ENCODE results near the gene AXDND1.
"Not testable (repeated sequence)": the region's sequence is repeated elsewhere in the genome, so short reads cannot be mapped to it uniquely, and the experiment has no call there.

Gene AXDND1, protein sequence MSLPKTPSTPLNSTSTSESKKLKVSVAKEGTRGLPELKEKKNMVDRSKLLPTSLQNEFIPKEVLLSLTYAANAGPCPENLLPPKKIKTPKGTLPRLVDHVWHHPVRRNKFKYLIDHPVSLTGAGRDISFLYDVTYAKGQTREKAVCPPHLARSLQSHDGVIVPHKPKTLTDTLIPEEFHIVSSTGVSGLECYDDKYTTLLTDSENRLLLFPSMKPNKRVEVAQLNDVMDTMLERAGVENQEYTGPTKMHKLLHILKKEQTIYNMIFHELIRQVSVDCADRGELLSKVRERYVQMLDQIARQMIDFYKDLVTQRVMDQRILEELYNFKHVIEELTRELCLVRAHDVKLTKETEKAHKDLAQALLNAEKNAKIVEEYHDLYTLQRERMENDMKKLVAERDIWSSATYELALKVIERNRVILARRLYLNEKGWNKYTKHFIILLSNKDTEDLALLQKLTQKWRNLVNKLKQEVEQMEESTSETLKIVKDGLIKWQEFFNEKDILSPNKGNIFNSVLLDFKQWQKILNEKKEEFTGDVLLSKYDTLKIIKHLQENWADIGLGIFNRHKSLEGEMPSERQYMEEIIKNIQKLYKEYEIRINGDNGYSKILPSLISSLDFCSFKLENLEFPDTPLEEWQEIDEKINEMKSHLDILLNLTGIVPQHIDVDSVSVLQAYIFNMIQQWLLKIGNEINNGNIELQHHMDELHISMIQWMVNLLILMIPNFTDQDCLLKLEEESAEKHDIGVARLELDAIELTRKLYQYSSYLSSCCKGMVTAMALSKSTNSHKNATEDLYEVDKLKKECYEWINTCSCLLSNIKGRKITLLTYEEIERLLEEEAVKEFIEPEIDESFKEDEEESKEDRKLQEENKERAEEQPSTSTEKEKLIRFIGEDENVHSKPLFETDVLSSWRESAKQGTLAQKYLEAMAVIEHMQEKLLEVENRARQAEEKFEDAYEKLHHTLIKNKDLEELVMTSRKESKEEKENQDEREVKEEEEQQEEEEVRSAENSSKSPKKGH

DNA sequence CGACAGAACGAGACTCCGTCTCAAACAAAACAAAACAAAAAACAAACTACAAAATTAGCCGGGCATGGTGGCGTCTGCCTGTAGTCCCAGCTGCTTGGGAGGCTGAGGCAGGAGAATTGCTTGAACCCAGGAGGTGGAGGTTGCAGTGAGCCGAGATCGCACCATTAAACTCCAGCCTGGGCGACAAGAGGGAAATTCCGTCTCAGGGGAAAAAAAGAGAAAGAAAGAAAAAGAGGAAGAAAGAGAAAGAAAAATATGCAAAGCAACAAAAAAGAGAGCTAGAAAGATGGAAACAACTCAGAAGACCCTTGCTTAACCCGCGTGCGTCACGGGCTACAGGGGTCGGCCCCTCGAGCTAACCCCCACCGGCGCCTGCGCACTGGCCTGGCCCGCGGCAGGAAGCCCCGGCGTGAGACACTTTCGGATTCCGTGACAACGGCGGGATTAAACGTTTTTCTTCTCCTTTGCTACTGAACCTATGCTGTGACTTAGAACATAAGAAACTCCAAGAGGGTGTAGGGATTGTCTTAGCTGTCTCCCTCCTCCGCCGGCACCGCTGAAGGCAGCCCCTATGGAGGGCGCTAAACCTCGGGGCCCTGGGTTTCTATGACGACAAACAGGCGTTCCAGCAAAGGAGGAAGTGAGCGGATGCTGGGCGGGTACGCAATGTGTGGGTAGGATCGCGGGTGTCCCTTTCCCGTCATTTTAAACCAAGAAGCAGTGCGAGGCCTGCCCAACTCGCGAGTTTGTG lies at the start of gene AXDND1:
TSS of gene AXDND1 (plus strand) at position 630 of the 751 bp plus-strand sequence. CDS start 539 bp downstream, outside the sequence.
- peak; percentile 18 to 92 (median 73) for DNase-seq

DNA sequence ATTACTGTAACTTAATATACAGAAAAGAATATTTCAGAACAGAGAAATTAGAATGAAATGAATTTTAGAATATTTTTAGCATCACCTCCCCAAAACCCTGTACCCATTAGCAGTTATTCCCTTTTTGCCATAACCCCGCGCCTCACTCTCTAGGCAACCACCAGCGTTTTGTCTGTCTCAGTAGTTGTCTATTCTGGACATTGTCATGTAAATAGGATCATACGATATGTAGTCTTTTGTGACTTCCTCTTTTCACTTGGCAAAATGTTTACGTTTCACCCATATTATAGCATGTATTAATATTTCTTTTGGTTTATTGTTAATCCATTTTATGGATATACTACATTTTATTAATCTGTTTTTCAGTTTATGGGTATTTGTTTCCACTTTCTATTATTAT lies 47.3 kb upstream of the AXDND1 start:
- no peak for DNase-seq

DNA sequence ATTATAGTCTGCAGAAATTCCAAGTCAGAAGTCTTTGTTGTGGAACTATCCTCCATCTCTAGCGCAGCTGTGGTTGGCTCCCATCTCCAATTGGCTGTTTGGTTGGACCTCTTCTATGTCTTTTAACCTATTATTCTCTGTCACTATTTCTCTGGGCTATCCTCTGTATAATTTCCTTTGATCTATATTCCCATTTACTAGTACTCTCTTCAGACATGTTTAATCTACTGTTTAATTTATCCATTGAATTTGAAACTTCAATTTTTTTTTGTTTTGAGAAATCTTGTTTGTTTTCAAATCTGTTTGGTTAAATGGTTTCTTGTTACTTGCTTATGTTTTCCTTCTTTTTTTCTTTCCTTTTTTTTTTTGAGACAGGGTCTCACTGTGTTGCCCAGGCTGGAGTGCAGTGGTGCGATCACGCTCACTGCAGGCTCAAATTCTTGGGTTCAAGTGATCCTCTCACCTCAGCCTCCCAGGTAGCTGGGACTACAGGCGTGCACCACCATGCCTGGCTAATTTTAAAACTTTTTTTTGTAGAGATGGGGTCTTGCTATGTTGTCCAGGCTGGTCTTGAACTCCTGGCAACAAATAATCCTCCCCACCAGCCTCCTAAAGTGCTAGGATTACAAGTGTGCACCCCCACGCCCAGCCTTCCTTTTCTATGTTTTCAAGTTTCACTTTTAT lies 44.1 kb upstream of the AXDND1 start:
- DNase-seq, result no peak

DNA sequence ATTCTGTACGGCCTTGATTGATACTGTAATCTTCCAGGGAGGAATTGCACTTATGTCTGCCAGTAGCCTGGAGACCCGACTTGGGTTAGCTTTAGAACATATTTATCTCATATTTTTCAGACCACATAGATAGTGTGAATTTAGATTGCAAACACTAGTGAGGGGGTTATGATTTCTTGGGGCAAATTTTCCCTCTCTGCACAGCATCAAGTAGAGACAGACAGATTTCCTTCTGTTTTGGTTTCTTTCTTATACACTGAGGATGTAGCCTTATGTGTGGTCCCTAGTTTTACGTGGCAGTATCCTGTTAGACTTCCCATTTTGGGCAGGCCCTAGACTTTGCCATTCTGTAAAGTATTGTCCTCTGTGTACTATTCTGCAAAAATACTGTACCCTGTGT lies 43.2 kb upstream of the AXDND1 start:
- no peak for DNase-seq

DNA sequence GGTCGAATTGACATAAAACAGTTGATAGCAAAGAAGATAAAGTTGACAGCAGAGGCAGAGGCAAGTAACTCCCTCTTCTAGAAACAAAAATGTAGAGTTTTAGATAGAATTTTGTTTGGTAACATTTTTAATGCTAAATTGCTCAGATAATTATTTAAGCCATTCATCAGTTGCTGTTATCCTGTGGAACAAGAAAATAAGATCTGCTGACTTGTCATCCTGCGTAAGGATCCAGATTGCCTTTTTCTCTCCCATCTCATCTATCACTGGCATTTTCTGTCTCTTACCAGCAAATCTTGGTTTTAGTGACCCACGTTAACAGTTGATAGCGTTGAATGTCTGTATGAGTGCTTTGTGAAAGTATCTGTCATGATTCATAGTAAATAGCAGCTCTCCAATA lies 42.3 kb upstream of the AXDND1 start:
- DNase-seq, result no peak

DNA sequence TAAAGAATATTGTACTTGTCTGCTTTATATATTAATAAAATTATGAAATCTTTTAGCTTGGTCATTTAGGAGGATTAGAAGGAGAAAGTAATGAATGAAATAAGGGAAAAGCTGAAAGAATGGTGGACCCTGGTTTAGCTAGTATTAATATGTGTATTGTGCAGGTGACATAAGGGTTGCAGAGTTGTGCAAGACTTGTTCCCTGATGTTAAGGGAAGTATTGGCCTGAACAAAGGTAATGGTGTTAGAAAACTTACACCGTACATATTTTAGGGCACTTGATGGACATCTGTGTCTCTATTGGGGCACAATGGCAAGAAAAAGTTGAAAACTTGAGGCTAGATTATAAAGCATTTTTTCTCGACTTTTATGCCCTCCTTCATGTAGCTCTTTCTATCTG lies 39.9 kb upstream of the AXDND1 start:
- DNase-seq, result no peak

DNA sequence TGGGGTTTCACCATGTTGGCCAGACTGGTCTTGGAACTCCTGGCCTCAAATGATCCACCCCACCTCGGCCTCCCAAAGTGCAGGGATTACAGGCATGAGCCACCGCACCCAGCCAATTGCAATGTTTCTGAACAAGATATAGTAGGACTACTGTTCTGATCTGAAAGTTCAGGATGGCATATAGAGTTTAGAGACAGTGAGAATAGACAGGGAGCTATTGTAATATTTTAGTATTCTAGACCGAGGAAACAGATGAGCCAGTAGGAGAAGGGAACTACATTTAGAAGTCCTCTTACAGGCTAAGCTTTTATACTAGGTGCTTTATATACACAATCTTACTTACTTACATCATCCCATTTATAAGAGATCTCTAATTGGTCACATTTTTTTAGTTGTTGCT lies 39.0 kb upstream of the AXDND1 start:
- DNase-seq, result no peak

DNA sequence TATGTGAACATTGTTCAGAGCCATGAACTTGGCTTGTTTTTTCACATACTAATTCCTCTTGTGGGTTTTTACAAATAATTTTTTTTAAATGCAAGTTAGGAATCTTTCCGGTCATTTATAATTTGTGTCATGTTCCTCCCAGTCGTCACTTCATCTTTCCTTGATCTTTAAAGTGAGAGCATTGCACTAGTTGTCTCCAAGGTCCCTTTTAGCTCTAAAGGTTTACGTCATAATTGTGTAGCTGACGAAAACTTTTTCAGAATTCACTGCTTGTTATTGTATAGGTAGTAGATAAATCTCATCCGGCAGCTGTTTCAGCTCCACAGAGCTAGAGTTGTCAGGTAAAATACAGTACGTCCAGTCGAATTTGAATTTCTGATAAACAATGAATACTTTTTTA lies 38.6 kb upstream of the AXDND1 start:
- no peak for DNase-seq

DNA sequence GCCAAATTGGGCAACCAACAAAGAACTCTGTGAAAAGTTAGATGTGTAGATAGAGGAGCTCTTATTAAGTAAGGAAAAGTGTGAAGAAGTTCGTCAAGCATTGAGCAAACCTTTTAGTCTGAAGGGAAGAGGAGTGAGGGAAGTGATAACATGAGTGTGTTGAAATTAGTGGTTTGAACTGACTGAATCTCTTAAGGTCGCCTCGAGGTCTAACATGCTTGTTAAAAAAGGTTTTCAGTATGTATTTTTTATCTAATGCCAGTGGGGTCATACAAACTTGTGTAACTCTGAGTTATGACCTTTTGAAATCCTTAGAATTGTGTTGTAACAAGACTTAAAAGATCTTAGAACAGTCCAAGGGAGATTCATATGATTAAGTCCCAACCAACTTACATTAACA lies 38.1 kb upstream of the AXDND1 start:
- no peak for DNase-seq

DNA sequence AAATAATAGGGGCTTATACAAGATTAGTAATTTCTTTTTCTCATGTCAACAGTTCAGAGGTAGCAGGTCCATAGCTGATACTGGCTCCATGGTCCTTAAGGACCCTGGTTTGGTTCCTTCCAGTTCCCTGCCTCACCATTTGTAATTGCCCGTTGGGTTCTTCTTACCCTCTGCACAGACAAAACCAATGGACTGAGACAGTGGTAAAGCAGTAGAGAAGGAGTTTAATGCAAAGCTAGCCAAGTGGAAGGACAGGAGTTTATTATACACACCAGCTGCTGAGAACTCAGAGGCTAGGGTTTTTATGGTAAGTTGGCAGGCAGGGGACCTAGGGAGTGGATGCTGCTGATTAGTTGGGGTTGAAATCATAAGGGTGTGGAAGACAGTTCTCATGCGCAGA lies 35.9 kb upstream of the AXDND1 start:
- DNase-seq, result no peak

DNA sequence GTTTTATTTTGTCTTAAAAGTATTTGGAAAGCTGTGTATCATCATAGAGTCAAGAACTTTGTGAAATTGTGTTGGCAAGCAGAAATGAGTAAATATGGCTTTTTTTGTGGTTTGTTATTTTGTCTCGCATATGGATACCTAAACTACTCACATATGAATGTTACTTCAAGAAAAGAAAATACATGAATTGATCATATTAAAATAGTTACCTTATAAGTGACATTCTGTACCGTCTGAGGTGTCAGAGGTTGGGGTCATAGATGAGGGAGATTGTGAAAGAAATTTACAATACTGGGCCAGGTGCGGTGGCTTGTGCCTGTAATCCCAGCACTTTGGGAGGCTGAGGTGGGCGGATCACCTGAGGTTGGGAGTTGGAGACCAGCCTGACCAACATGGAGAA lies 31.3 kb upstream of the AXDND1 start:
- DNase-seq, result no peak

DNA sequence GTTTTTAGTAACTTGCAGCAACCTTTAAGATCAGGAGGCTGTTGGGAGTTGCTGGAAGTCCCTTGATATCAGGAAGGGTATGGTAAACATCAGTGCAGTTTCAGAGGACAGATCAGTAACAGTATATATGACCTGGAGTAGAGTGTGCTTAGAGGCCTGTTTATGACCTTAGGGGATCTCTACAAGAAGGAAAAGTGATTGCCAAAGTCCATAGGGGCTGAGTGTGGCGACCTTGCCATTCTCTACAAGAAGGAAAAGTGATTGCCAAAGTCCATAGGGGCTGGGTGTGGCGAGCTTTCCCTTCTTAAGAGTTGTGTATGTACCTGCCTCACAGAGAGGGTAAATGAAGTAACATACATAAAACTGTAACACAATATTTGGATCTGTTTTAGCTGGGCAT lies 28.5 kb upstream of the AXDND1 start:
- DNase-seq, result no peak

DNA sequence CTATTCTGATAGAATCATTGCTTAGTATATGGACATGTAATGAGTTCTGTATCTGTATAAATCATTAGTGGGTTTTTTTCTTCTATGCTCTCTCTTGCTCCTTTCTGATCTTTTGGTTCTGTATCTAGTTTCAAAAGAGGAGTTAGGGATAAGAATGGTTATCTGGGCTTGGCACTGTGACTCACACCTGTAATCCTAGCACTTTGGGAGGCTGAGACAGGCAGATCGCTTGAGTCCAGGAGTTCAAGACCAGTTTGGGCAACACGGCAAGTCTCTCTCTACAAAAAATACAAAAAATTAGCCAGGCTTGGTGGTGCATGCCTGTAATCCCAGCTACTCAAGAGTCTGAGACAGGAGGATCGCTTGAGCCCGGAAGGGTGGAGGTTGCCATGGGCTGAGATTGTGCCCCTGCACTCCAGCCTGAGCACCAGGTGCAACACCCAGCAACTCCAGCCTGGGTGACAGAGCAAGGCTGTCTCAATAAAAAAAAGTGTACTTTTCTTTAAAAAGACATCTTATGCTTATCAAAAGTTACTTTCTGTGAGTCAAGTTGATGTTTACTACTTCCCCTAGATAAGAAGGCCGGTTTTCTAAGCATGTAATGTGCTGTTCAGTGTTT lies 27.7 kb upstream of the AXDND1 start:
- no peak for DNase-seq

DNA sequence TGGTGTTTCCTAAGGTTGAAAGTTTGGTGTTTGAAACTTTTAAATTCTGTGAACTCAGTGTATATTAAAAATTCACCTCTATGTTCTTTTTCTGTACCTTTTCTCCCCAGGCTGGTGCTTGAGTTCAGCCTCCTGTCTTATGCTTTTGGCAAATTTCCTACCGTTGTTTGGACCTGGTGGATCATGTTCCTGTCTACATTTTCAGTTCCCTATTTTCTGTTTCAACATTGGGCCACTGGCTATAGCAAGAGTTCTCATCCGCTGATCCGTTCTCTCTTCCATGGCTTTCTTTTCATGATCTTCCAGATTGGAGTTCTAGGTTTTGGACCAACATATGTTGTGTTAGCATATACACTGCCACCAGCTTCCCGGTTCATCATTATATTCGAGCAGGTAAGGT lies 24.9 kb upstream of the AXDND1 start:
- DNase-seq, result no peak

DNA sequence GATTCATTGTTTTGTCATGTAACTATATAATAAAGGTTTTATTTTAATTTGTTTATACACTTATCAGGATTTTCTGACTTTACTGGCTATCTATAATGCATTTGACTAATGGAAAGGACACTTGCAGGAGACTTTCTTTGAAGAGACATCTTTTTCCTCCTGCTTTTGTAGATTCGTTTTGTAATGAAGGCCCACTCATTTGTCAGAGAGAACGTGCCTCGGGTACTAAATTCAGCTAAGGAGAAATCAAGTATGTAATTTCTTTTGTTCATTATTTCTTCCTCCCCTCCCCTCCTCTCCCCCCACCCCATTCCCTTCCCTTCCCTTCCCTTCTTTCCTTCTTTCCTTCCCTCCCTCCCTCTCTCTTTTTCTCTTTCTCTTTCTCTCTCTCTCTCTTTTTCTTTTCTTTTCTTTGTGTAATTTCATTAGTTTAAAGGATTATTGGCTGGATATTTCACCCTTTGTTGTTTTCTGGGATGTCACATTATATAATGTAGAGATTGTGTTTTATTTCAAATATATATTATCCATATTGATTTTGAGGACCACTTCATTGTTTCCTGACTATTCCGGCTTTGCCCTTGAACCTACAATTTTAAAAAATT lies 23.7 kb upstream of the AXDND1 start:
- no peak for DNase-seq

DNA sequence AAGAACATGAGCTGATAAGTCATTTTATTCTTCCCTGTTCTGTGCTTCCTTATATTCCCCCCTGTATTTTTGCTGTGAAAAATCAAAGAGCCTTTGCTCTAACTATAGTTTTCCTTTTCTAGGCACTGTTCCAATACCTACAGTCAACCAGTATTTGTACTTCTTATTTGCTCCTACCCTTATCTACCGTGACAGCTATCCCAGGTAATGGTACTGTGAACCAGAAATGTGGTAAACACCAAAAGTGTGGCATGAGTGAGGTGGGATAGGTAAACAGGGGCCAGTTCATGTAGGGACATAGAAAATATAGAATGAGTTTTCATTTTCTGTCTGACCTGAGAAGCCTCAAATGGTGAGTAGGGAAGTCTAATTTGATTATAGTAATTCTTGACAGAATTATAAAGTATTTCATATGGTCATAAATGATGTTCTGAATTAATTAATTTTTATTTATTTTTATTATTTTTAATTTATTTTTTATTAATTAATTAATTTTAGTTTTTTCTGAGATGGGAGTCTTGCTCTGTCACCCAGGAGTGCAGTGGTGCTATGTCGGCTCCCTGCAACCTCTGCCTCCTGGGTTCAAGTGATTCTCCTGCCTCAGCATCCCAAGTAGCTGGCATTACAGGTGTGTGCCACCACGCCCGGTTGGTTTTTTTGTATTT lies 22.9 kb upstream of the AXDND1 start:
- DNase-seq, result no peak

DNA sequence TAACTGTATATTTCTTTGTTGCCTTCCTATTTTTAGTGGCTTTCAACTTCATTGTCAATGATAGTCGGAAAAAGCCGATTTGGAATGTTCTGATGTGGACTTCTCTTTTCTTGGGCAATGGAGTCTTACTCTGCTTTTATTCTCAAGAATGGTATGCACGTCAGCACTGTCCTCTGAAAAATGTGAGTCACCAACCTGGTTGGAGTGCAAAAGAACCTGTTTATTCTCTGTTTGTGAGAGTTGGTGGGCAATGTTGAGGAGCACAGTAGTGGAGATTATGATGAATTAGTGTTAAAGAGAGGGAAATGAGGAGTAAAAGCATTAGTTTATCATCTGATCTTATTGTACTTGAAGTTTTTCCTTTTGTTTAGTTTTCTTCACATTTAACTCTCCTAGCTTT lies 14.5 kb upstream of the AXDND1 start:
- no peak for DNase-seq

DNA sequence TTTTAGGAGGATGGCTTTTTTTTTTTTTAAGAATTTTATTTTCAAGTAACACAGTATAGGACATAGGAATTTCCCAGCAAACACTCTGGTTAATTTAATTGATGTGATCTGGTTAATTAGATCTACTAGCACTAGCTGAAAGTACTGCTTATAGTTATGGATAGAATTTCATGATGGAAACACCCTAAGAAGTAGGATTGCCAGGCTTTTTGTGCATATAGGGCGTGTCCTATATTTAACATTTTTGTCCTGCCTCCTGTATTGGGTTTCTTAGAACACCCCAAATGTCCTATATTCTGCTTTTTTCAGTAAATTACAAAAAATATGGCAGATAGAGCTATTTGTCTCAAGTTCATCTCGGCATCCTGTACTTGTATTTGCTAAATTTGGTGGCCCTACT lies 13.5 kb upstream of the AXDND1 start:
- DNase-seq, result no peak

DNA sequence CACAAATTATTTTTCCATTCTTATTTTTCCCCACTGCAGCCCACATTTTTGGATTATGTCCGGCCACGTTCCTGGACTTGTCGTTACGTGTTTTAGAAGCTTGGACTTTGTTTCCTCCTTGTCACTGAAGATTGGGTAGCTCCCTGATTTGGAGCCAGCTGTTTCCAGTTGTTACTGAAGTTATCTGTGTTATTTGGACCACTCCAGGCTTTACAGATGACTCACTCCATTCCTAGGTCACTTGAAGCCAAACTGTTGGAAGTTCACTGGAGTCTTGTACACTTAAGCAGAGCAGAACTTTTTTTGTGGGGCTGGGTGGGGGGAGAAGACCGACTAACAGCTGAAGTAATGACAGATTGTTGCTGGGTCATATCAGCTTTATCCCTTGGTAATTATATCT lies 12.2 kb upstream of the AXDND1 start:
- no peak for DNase-seq

DNA sequence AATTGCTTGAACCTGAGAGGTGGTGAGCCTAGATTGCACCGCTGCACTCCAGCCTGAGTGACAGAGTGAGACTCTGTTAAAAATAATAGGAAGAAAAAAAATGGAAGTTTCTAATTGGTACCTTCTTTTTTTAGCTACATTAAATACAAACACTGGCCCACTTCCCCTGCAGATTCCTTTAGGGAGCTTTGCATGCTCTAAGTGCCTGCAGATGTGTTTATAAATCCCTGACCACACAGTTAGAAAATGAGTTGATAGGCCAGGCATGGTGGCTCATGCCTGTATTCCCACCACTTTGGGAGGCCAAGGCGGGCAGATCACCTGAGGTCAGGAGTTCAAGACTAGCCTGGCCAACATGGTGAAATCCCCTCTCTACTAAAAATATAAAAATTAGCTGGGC lies 4.1 kb upstream of the AXDND1 start:
- DNase-seq, result not testable (repeated sequence)

All from nucleus accumbens (tissue), 56 donors.